Daoy (cell line): ENCODE data around the gene IFI30. TPM values are rescaled to one million over a fixed set of nuclear protein-coding genes. Genes with fewer than 3 reads are reported as not detected.
"Not testable (repeated sequence)": the region's sequence is repeated elsewhere in the genome, so short reads cannot be mapped to it uniquely, and the experiment has no call there.

Experiments
- DNase-seq: peaks from one replicate; pipeline ENCODE4 v3.0.0-alpha.2; 2015; ENCODE audit warnings: low read depth
- total RNA-seq: library from RNA; depleted of rRNA; stranded (reverse); fragments of >200 nt; shearing (Covaris generic); gene quantifications from 2 replicates; pipeline ENCODE4 v1.2.3, GENCODE V29; 2014

Gene IFI30
- total RNA-seq, 1 experiment from 2014 or later, result 20.2 TPM

- DNase-seq, result peak; percentile 100
Observed at GRCh38 chr19:18152817-18153555, 20.6 kb upstream of the IFI30 start, which contains the start of gene PIK3R2. Gene PIK3R2 (plus strand): TSS chr19:18153163. CDS start chr19:18155880, 2,717 bp downstream.

- no peak for DNase-seq
Observed at GRCh38 chr19:18153556-18154134, 20.0 kb upstream of the IFI30 start.

- no peak for DNase-seq
Observed at GRCh38 chr19:18155095-18156087, 18.2 kb upstream of the IFI30 start.

GRCh38 chr19:18156268-18156667 lies 17.3 kb upstream of the IFI30 start:
- no peak for DNase-seq

GRCh38 chr19:18156841-18157464 lies 16.7 kb upstream of the IFI30 start:
- peak; percentile 87 for DNase-seq

- no peak for DNase-seq
Observed at GRCh38 chr19:18157465-18158063, 16.0 kb upstream of the IFI30 start.

- DNase-seq, result no peak
Observed at GRCh38 chr19:18158467-18158866, 15.1 kb upstream of the IFI30 start.

- DNase-seq, result not testable (repeated sequence)
Observed at GRCh38 chr19:18159059-18159616, 14.5 kb upstream of the IFI30 start.

GRCh38 chr19:18159810-18160209 lies 13.8 kb upstream of the IFI30 start:
- no peak for DNase-seq

GRCh38 chr19:18160493-18160970 lies 13.1 kb upstream of the IFI30 start:
- no peak for DNase-seq

GRCh38 chr19:18160971-18161635 lies 12.5 kb upstream of the IFI30 start:
- DNase-seq, result peak; percentile 81

GRCh38 chr19:18161636-18162002 lies 12.0 kb upstream of the IFI30 start:
- DNase-seq, result no peak

GRCh38 chr19:18164072-18164471 lies 9.5 kb upstream of the IFI30 start:
- DNase-seq, result no peak

GRCh38 chr19:18165794-18166544 lies 7.6 kb upstream of the IFI30 start:
- DNase-seq, result no peak

- no peak for DNase-seq
Observed at GRCh38 chr19:18167011-18167410, 6.6 kb upstream of the IFI30 start.

- DNase-seq, result peak; percentile 45
Observed at GRCh38 chr19:18167975-18168645, 5.5 kb upstream of the IFI30 start.

- DNase-seq, result no peak
Observed at GRCh38 chr19:18168673-18169381, 4.8 kb upstream of the IFI30 start.

- DNase-seq, result no peak
Observed at GRCh38 chr19:18170714-18171255, 2.8 kb upstream of the IFI30 start.
